NCI-H1417 treated with DMSO at 0.1 percent for 48 hours (cell line): ENCODE results near the gene ADIPOR2.

ENCODE experiments used
- DNase-seq: peaks from one replicate; lab custom pipeline; 2025; lab: John Stamatoyannopoulos, UW

Gene ADIPOR2

GRCh38 chr12:1776170-1776921 is 85.5 kb downstream of the ADIPOR2 start:
- DNase-seq: no peak

- DNase-seq: no peak
Observed at GRCh38 chr12:1777798-1778197, 86.9 kb downstream of the ADIPOR2 start.

GRCh38 chr12:1778911-1779310 is 88.0 kb downstream of the ADIPOR2 start:
- DNase-seq: no peak

- no peak for DNase-seq
Observed at GRCh38 chr12:1779783-1780182, 88.9 kb downstream of the ADIPOR2 start.

- no peak for DNase-seq
Observed at GRCh38 chr12:1781772-1782171, 90.9 kb downstream of the ADIPOR2 start.

GRCh38 chr12:1782215-1782614 is 91.3 kb downstream of the ADIPOR2 start:
- DNase-seq: no peak

DNA sequence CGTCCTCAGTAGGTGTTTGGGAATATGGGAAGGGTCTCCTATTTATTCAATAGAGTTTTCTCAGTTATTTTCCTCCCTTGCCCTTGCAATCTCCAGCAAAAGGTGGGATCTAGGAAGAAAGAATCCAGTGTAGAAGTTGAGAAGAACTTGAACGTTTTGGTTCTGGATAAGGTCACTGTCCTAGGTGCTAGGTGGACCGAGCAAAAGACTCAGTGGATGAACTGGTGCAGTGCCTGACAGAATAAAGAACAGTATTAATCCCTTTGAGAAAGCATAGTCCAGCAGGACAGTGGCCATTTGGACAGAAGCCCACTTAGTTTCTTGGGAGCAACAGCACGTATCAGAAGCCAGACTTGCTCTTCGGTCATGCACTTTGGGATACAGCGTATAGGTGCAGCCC is 96.8 kb downstream of the ADIPOR2 start:
- DNase-seq: no peak

DNA sequence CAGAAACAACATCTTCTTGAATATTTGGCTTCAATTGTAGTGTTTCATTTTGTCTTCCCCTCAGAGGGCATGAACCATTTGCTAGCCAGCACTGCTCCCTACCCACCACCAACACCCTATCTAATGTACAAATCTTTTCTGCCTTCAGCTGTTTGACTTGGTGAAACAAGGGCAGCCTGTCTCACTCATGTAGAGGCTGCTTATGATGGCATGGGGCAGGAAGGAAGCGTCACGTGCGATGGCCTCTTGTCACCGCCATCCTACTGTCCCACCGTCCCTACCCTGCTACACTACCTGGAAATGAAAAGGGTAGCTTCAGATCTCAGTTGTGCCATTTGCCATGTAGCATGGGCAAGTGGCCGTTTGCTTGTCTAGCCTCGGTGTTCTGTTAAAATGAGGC is 99.6 kb downstream of the ADIPOR2 start:
- no peak for DNase-seq

- no peak for DNase-seq
Observed at GRCh38 chr12:1791104-1791841, 100.4 kb downstream of the ADIPOR2 start.

DNA sequence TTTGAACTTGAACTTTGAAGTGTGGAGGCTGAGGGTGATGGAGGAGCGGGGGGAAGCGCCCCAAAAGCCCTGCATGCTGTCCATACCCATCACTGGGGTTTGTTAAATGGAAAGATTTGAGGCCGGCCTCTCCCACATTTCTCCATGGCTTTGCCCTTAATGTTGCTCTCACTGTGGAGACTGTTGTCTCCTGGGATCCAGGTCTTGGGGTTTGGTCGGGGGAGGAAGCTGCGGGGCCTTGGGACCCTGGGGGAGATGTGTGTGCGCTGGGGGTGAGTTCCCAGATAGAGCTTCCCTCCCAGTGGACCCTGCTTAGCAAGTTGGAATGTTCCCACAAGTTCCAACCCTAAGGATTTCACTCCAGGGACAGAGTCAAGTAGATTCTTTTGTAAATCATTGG is 101.5 kb downstream of the ADIPOR2 start:
- DNase-seq: no peak

DNA sequence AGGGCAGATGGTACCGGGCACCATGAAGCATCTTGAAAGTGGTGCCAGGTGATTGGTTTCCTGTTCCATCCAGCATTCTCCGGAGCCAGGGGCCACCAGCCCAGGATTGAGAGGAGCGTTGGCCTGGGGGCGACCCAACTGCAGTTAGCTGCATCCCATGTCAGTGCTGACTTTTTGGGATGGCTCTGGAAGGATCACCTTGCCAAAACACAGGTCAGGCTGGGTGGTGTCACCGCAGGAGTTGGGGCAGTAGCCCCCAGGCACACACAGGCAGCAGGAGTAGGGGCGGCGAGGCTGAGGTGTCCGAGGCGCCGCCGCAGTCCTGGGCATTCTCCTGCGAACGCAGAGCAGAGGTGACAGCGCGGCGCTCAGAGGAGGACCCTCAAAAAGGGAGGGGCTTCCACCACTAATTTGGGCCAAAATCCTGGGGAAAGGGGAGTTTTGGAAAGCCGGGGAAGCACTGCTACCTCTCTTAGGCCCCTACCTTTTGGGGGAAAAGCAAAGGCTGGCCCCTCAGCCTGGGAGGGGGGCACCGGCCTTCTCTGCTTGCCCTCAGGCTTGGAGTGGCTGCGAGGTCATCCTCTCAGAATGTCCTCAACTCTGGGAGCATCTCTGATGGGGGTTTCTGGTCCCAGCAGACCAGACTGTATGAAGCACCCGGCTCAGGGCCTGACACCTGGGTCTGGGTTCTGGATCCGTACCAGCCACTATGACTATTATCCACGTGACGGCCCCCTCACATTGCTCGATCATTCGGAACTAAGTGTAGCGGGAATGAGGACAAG is 102.7 kb downstream of the ADIPOR2 start:
- DNase-seq: no peak

DNA sequence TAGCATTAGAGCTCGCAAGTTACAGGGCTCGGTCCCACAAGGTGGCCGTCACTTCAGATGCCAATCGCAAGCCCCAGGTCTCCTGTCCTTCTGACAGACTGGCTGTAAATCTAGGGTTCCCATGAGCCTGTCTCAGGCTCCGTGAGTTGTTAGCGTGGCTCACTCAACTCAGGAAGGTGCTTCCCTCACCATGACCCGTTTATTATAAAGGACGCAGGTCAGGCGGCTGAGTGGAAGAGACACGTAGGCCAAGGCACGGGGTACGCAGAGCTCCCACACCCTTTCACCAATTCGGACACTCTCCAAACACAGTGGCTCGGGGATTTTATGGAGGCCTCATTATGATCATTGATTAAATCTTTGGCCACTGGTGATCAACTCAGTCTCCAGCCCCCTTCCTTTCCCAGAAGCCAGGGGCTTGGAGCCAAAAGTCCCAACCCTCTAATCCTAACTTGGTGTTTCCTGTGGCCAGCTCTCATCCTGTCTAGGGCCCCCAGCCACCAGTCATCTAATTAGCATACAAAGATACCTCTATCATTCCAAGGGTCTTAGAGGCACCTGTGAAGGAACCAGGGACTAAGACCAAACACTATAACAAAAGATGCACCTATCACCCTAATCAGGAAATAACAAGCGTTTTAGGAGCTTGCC is 103.7 kb downstream of the ADIPOR2 start:
- no peak for DNase-seq

- DNase-seq: no peak
Observed at GRCh38 chr12:1795221-1795784, 104.4 kb downstream of the ADIPOR2 start.

DNA sequence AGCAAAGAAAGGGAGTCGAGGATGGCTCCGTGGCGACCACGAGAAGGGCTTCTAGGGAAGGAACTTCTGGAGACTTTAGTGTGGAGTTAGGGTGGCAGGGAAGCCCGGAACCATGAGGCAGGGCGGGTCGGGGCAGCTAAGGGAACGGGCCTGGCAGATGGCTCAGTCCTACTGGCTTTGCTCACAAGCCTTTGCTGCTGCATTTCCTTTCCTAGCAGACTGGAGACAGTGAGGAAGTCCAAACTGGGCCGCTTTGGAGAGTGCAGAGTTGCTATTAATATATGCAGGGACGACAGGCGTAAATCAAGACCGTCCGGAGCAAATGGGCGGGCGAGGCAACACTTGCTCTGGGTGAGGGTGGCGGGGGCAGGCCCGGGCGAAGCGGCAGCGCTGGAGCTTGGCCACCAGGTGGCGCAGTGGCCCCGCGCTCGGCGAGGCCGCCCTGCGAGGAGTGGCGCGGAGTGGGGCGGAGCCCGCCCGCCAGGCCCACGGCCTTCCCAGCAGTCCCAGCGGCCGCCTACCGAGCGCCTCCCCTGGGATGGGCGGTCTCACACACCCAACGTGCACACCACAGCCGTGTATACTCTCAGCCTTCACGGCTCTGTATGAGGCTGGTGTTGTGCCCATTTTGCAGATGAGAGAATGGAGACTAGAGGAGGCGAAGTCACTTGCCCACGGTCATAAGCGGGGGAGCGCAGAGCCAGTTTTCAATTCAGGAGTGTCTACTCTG is 105.1 kb downstream of the ADIPOR2 start:
- DNase-seq: peak; percentile 10

- no peak for DNase-seq
Observed at GRCh38 chr12:1796515-1797010, 105.7 kb downstream of the ADIPOR2 start.

DNA sequence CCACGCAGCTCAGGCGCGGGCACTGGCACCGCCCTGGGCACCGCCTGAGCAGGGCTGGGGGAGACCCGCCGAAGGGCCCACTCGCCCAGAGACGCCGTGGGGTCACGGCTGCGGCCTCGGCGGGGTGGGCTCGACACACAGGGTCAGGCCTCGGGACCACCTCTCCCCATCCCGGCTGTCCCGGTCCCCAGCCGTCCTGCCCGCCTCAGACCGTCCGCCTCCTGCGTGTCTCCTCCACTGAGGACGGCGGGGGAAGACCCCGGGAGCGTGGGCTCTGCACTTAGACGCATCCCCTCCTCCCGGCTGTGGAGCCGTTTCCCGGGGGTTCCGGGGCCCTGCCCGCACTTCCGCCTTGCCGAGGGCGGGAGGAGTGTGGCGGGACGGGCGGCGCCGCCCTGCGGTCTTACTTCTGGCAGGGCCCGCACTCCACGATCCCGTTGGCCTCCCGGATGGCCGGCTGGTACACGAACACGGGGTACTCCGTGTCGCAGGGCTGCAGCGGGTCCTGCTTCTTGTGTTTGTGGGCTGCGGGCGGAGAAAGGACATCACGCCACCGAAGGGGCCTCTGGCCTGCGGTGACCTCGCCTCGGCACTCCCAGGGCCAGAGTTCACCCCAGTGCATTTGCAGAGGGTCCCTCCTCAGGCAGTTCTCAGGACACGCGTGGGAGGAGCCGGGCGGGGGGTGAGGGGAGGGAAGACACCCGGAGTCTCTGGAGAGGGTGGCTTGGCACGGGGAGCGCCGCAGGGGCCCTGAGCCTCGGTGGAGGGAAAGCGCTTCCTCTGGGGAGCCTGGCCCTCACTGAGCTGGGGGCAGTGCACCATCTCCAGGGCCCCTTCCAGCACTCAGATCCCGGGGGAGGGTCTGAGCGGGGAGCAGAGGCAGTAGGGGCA is 106.4 kb downstream of the ADIPOR2 start:
- DNase-seq: no peak

GRCh38 chr12:1797991-1798640 is 107.2 kb downstream of the ADIPOR2 start:
- DNase-seq: no peak

GRCh38 chr12:1798641-1799020 is 107.8 kb downstream of the ADIPOR2 start:
- no peak for DNase-seq

GRCh38 chr12:1799051-1799881 is 108.4 kb downstream of the ADIPOR2 start:
- no peak for DNase-seq
